HuH-7 (cell line): ENCODE measurements around the gene DISC1.
"Not testable (repeated sequence)": the region's sequence is repeated elsewhere in the genome, so short reads cannot be mapped to it uniquely, and the experiment has no call there.

Experiments
- DNase-seq: peaks from one replicate; pipeline ENCODE4 v3.0.0; 2011; ENCODE audit warnings: low spot score

The DISC1 gene

GRCh38 chr1:231770506-231771175, 144.1 kb downstream of the DISC1 start:
- no peak for DNase-seq

- DNase-seq: no peak
Observed at GRCh38 chr1:231774719-231775335, 148.2 kb downstream of the DISC1 start.

- DNase-seq: no peak
Observed at GRCh38 chr1:231776010-231776756, 149.6 kb downstream of the DISC1 start.

GRCh38 chr1:231776757-231777062, 150.1 kb downstream of the DISC1 start:
- DNase-seq: no peak

GRCh38 chr1:231778009-231778719, 151.6 kb downstream of the DISC1 start:
- DNase-seq: no peak

GRCh38 chr1:231779081-231779480, 152.5 kb downstream of the DISC1 start:
- DNase-seq: no peak

GRCh38 chr1:231781892-231782291, 155.3 kb downstream of the DISC1 start:
- DNase-seq: no peak

GRCh38 chr1:231785073-231785472, 158.5 kb downstream of the DISC1 start:
- DNase-seq: not testable (repeated sequence)

GRCh38 chr1:231786126-231786525, 159.5 kb downstream of the DISC1 start:
- DNase-seq: no peak

- no peak for DNase-seq
Observed at GRCh38 chr1:231792634-231793033, 166.0 kb downstream of the DISC1 start.

- no peak for DNase-seq
Observed at GRCh38 chr1:231793893-231794292, 167.3 kb downstream of the DISC1 start.

- no peak for DNase-seq
Observed at GRCh38 chr1:231796141-231796540, 169.6 kb downstream of the DISC1 start.

- no peak for DNase-seq
Observed at GRCh38 chr1:231799363-231799986, 172.9 kb downstream of the DISC1 start.

GRCh38 chr1:231800108-231800507, 173.5 kb downstream of the DISC1 start:
- no peak for DNase-seq

GRCh38 chr1:231801042-231801585, 174.5 kb downstream of the DISC1 start:
- no peak for DNase-seq

- DNase-seq: no peak
Observed at GRCh38 chr1:231803353-231803752, 176.8 kb downstream of the DISC1 start.

GRCh38 chr1:231806623-231807495, 180.3 kb downstream of the DISC1 start:
- peak; percentile 81 for DNase-seq

GRCh38 chr1:231807541-231807940, 181.0 kb downstream of the DISC1 start:
- no peak for DNase-seq

GRCh38 chr1:231808116-231808515, 181.5 kb downstream of the DISC1 start:
- DNase-seq: no peak

GRCh38 chr1:231808990-231809389, 182.4 kb downstream of the DISC1 start:
- DNase-seq: no peak

GRCh38 chr1:231810415-231810814, 183.8 kb downstream of the DISC1 start:
- DNase-seq: no peak
